Loucy (cell line): Measurements from ENCODE around the gene ACSS2.

ENCODE experiments used
- CTCF ChIP-seq: fragments of 200-600 bp; sonication (generic); conservative IDR thresholded peaks from 2 replicates; pipeline ENCODE4 v1.5.1; 2014; ENCODE audit warnings: mild to moderate bottlenecking, antibody characterized with exemption, low read length
- EZH2phosphoT487 ChIP-seq: fragments of 200-600 bp; IDR thresholded peaks from 2 replicates; pipeline ENCODE4 v1.6.1; 2018; ENCODE audit warnings: antibody characterized with exemption, mild to moderate bottlenecking, moderate library complexity, borderline replicate concordance

DNA sequence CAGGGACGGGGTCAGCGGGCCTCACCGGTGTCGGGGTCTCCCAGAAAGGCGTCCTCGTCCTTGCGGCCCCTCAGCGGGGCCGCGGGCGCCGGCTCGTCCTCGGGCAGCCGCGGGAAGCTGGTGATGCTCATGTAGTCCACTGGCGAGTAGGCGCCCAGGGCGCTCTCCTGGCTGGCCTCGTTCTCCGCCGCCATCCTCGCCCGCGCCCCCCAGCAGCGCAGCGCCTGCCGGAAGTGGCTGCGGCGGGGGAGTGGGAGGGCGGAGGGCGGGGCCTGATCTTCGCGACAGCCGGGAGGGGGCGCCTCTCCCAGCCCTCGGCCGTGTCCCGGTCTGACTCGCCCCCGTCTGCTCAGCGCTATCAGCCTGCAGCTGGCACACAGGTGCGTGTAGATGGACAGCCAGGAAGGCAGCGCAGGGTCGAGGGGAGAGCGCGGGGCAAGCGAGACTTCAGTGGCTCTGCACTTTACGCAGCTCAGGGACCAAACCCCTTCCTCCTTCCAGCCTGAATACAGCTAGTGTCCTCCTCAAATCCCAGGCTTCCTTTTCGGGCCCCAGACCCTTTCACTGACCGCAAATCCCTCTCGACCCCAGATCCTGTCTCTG is 3.7 kb upstream of the ACSS2 start, which contains the start of gene GGT7:
- TF ChIP-seq CTCF (peak; percentile 55), EZH2phosphoT487 (no peak)
